KOPT-K1 (cell line): ENCODE measurements around the gene SCAI.
"Not testable (repeated sequence)": the region's sequence is repeated elsewhere in the genome, so short reads cannot be mapped to it uniquely, and the experiment has no call there.

Source experiments
- H3K27ac ChIP-seq: fragments of 200-600 bp; sonication (generic); 2 replicates; pipeline ENCODE4 v1.5.1; 2016; ENCODE audit warnings: antibody characterized with exemption, mild to moderate bottlenecking, low read depth, low read length; ENCODE audit not compliant: poor library complexity, severe bottlenecking
- H3K36me3 ChIP-seq: fragments of 200-600 bp; sonication (generic); 2 replicates; pipeline ENCODE4 v1.5.1; 2017; ENCODE audit warnings: antibody characterized with exemption, mild to moderate bottlenecking, low read length, moderate library complexity; ENCODE audit not compliant: insufficient read depth
- H3K9me3 ChIP-seq: fragments of 200-600 bp; sonication (generic); 2 replicates; pipeline ENCODE4 v1.5.1; 2017; ENCODE audit warnings: antibody characterized with exemption, low read length, mild to moderate bottlenecking; ENCODE audit not compliant: insufficient read depth, poor library complexity, severe bottlenecking

SCAI gene

GRCh38 chr9:125143377-125144090 lies at the start of gene SCAI:
TSS of gene SCAI (minus strand) at chr9:125143528. CDS start at chr9:125143437, 91 bp downstream.
- Histone ChIP-seq H3K9me3 (no peaks in the 10 kb centered on the region), H3K27ac (peak within 1 kb of the TSS; percentile 69), H3K36me3 (peaks cover 46% of the 10 kb centered on the region)

GRCh38 chr9:125190361-125190801 lies 47.1 kb upstream of the SCAI start:
- Histone ChIP-seq H3K36me3 (peaks cover 7% of the 10 kb centered on the region; the same call in 1 of the 2 replicates), H3K9me3 (no peaks in the 10 kb centered on the region), H3K27ac (peak overlapping the region; percentile 92)

DNA sequence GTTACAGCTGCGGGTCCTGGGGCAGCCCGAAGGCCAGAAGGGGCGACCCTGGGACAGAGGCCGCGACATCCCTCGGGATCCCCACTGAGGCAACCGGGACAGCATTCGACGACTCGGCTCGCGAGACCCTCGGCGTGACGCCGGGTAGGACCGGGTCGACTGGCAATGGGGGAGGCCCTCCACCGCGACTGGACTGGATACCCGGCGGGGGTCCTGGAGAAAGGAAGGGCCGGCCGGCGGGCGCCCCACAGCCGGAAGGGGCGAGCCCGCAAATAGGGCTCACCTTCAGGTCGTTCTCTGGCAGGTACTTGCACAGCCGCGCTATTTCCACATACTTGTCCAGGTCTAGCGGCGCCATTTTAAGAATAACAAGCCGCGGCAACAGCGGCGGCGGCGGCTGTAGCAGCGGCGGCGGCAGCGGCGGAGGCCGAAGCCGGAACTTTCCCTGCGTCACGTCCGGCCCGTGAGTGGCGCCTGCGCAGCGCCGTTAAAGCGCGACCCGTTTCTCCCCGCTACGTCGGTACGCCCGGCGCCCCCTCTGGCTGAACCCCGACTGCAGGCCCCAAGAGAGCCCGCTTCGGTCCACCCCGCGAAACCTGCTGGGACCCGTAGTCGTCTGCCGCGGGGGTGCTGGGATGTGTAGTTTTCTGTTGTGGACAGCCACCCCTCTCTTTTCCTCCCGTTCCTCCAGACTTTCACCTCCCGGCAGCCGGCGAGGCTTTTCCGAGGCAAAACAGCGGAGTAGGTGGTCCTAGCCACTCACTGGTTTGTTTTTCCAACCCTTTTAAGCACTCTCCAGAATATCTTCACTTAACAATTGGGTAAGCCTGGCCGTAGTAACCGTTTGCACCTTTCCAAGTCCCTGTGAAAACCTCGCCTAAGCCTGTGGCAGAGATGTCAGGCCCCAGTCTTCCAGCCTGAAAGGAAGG lies 46.3 kb upstream of the SCAI start, which contains the start of gene PPP6C:
Gene PPP6C, minus strand, starts transcription at position 443 of the 929 bp plus-strand sequence. Its CDS starts 85 bp downstream, at position 358.
- peak within 1 kb of the TSS; percentile 92 for H3K27ac ChIP-seq
- H3K9me3 ChIP-seq, result no peaks in the 10 kb centered on the region
- H3K36me3 ChIP-seq, result peaks cover 7% of the 10 kb centered on the region; the same call in 1 of the 2 replicates

DNA sequence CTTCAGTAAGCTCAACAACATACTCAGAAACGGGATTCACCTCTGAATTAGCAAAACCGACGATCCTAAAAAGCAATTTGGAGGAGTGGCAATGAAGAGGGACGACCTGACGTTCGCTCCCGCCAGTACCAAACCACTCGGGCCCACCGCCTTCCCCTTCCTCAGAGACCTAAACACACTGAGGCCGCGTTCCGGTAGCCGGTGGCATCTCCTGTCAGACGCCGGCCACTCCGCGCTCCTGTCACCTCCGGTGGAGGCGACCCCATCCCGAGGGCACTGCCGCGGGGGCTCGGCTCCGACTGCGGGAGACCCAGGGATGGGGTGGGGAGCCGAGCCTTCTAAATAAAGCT lies 45.7 kb upstream of the SCAI start:
- Histone ChIP-seq H3K36me3 (peaks cover 7% of the 10 kb centered on the region; the same call in 1 of the 2 replicates), H3K27ac (peak overlapping the region; percentile 92), H3K9me3 (no peaks in the 10 kb centered on the region)

GRCh38 chr9:125183561-125183960 lies 40.2 kb upstream of the SCAI start:
- Histone ChIP-seq H3K36me3 (peaks cover 12% of the 10 kb centered on the region; the same call in 1 of the 2 replicates), H3K27ac (no peak overlapping the region), H3K9me3 (no peaks in the 10 kb centered on the region)

DNA sequence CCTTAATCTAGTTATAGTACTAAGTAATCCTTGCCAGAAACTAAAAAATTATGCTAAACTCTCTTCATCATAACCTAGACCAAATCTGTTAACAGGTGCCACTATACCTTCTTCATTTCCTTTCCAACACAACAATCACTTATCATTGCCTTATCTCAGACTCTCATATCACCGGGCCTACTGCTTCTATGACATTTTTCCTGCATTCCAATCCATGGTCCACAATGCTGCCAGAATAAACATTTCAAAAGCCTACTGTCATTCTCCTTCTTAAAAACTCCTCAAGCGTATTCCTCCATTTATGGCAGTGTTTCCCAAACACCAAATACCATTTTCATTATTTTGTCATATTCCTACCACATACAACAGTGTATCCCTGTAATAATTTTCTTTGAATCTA lies 39.7 kb upstream of the SCAI start:
- Histone ChIP-seq H3K36me3 (peaks cover 12% of the 10 kb centered on the region; the same call in 1 of the 2 replicates), H3K27ac (no peak overlapping the region), H3K9me3 (no peaks in the 10 kb centered on the region)

DNA sequence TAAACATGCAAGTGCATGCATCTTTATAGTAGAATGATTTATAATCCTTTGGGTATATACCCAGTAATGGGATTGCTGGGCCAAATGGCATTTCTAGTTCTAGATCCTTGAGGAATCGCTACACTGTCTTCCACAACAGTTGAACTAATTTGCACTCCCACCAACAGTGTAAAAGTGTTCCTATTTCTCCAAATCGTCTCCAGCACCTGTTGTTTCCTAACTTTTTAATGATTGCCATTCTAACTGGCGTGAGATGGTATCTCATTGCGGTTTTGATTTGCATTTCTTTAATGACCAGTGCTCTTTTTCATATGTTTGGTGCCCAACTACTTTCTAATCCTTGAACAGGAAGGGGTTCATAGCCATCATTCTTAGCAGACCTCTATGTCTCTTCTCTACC lies 38.4 kb upstream of the SCAI start:
- H3K36me3 ChIP-seq, H3K9me3 ChIP-seq, H3K27ac ChIP-seq: not testable (repeated sequence)

- Histone ChIP-seq H3K27ac (no peak overlapping the region), H3K36me3 (peaks cover 5% of the 10 kb centered on the region; the same call in 1 of the 2 replicates), H3K9me3 (no peaks in the 10 kb centered on the region)
These were observed 37.5 kb upstream of the SCAI start for GRCh38 chr9:125180876-125181275.

DNA sequence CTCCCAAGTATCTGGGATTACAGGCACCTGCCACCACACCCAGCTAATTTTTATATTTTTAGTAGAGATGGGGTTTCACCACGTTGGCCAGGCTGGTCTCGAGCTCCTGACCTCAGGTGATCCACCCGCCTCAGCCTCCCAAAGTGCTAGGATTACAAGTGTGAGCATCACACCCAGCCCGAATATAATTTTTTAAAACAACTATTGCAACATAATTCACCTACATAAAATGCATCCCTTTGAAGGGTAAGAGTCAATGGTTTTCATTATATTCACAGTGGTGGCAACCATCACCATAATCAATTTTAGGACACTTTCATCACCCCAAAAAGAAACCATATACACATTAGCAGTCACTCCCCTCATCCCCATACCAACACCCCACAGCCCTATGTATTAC lies 36.4 kb upstream of the SCAI start:
- H3K36me3 ChIP-seq, H3K27ac ChIP-seq, H3K9me3 ChIP-seq: not testable (repeated sequence)

DNA sequence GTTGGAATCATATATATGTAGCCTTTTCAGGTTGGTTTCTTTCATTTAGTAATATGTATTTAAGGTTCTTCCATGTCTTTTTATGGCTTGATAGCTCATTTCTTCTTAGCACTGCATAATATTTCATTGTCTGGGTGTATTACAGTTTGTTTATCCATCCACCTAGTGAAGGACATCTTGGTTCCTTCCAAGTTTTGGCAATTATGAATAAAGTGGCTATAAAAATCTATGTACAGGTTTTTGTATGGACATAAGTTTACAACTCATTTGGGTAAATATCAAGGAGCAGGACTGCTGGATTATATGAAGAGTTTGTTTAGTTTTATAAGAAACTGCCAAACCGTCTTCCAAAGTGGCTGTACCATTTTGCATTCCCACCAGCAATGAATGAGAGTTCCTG lies 34.6 kb upstream of the SCAI start:
- no peaks in the 10 kb centered on the region for H3K9me3 ChIP-seq
- H3K36me3 ChIP-seq, result peaks cover 16% of the 10 kb centered on the region; the same call in 1 of the 2 replicates
- no peak overlapping the region for H3K27ac ChIP-seq

GRCh38 chr9:125176636-125177035 lies 33.3 kb upstream of the SCAI start:
- no peak overlapping the region for H3K27ac ChIP-seq
- H3K36me3 ChIP-seq, result peaks cover 15% of the 10 kb centered on the region; the same call in 1 of the 2 replicates
- no peaks in the 10 kb centered on the region for H3K9me3 ChIP-seq

DNA sequence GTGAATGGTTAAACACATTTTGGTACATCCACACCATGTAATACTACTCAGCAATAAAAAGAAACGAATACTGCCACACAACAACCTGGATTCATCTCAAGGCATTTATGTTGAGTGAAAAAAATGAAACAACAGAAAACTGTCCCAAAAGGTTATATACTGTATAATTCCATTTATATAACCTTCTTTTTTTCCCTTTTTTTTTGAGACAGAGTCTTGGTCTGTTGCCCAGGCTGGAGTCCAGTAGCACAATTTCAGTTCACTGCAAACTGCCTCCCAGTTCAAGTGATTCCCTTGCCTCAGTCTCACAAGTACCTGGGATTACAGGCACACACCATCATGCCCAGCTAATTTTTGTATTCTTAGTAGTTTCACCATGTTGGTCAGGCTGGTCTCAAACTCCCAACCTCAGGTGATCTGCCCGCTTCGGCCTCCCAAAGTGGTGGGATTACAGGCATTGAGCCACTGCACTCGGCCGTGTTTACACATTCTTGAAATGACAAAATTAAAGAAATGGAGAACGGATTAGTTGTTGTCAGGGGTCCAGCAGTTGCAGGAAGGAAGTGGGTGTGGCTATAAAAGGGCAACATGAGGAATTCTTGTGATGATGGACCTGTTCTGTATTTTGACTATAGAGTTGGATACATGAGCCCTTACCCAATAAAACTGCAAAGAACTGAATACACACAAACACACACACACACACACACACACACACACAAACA lies 28.9 kb upstream of the SCAI start:
- Histone ChIP-seq H3K27ac (no peak overlapping the region), H3K36me3 (peaks cover 48% of the 10 kb centered on the region), H3K9me3 (no peaks in the 10 kb centered on the region)

DNA sequence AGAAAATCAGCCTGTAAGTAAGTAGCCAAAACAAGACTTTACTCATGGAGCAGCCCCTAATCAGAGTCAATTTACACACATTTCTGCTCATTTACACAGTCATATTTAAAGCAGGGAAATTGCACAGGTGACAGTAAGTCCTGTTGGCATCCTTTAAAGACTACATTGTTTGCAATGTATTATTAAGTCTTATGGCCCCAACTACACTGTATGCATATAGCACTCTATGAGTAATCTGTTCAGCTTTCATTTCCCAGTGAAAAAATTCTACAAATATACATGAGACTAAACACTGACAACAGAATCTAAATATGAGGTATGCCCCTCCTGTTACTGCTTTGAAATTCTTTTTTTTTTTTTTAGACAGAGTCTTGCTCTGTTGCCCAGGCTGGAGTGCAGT lies 26.6 kb upstream of the SCAI start:
- Histone ChIP-seq H3K36me3 (peaks cover 67% of the 10 kb centered on the region), H3K9me3 (no peaks in the 10 kb centered on the region), H3K27ac (no peak overlapping the region)

DNA sequence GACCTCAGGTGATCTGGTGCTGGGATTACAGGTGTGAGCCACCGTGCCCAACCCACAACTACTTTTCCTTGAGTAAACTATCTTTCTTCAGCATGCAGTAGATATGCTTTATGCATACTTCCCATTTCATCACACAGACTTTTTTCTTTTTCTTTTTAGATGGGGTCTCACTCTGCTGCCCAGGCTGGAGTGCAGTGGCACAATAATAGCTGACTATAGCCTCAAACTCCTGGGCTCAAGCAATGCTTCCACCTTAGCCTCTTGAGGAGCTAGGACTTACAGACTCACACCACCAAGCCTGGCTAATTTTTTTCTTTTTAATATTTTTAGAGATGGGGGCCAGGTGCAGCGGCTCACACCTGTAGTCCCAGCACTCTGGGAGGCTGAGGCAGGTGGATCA lies 23.4 kb upstream of the SCAI start:
- H3K27ac ChIP-seq, result no peak overlapping the region
- no peaks in the 10 kb centered on the region for H3K9me3 ChIP-seq
- H3K36me3 ChIP-seq, result peaks cover 52% of the 10 kb centered on the region

DNA sequence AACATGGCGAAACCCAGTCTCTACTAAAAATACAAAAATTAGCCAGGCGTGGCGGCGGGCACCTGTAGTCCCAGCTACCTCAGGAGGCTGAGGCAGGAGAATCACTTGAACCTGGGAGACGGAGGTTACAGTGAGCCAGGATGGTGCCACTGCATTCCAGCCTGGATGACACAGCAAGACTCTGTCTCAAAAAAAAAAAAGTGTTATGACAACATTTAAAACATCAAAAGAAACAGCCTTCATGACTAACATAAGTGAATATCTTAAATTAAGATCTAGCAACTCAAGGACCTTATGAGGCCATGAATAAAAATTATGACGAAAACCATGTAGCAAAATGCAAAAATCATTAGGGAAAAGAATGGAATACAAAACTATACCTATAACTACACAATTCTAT lies 19.6 kb upstream of the SCAI start:
- H3K27ac ChIP-seq, H3K9me3 ChIP-seq: not testable (repeated sequence)
- peaks cover 36% of the 10 kb centered on the region for H3K36me3 ChIP-seq
